Measurements from ENCODE around the gene PRDM11.

The PRDM11 gene

GRCh38 chr11:45142241-45143055, 4.0 kb upstream of the PRDM11 start:
- DNase-seq = no peak

GRCh38 chr11:45143494-45143893, 2.9 kb upstream of the PRDM11 start:
- DNase-seq = no peak

- no peak for DNase-seq
Measured at GRCh38 chr11:45144126-45145082, 2.0 kb upstream of the PRDM11 start.

- no peak for DNase-seq
Measured at GRCh38 chr11:45145083-45145378, 1.4 kb upstream of the PRDM11 start.

GRCh38 chr11:45145379-45146071, 914 bp upstream of the PRDM11 start:
- no peak for DNase-seq

- DNase-seq = peak; percentile 86
Measured at GRCh38 chr11:45147017-45147728, 734 bp downstream of the PRDM11 start.

- DNase-seq = no peak
Measured at GRCh38 chr11:45147891-45148675, 1.6 kb downstream of the PRDM11 start.

GRCh38 chr11:45149483-45150056, 3.1 kb downstream of the PRDM11 start:
- no peak for DNase-seq

GRCh38 chr11:45150301-45150700, 3.9 kb downstream of the PRDM11 start:
- DNase-seq = no peak

- no peak for DNase-seq
Measured at GRCh38 chr11:45150943-45151342, 4.5 kb downstream of the PRDM11 start.

GRCh38 chr11:45151362-45151982, 5.0 kb downstream of the PRDM11 start:
- no peak for DNase-seq

- DNase-seq = no peak
Measured at GRCh38 chr11:45152740-45153595, 6.5 kb downstream of the PRDM11 start.

GRCh38 chr11:45154276-45154675, 7.8 kb downstream of the PRDM11 start:
- DNase-seq = no peak

GRCh38 chr11:45155058-45155551, 8.7 kb downstream of the PRDM11 start:
- DNase-seq = no peak

GRCh38 chr11:45155627-45156180, 9.3 kb downstream of the PRDM11 start:
- no peak for DNase-seq

GRCh38 chr11:45156201-45156600, 9.8 kb downstream of the PRDM11 start:
- no peak for DNase-seq

GRCh38 chr11:45156741-45157140, 10.3 kb downstream of the PRDM11 start:
- DNase-seq = no peak

- no peak for DNase-seq
Measured at GRCh38 chr11:45157247-45158209, 11.1 kb downstream of the PRDM11 start.

All from DMS79 (cell line).